Tibial artery (tissue), 4 donors: Measurements from ENCODE around the gene MAP7.
"Not testable (repeated sequence)": the region's sequence is repeated elsewhere in the genome, so short reads cannot be mapped to it uniquely, and the experiment has no call there.

Experiments
- DNase-seq, 2 donors: peaks; one replicate each; pipeline ENCODE4 v3.0.0-alpha.2; 2019
- H3K27ac ChIP-seq, 2 donors: fragments of 200-600 bp; sonication (generic) in 1 of 2; 1 replicate in 1 of 2; 2 replicates in 1 of 2; pipeline ENCODE4 v1.5.1; 2018 to 2019; ENCODE audit warnings: mild to moderate bottlenecking in 1 of 2
- H3K27me3 ChIP-seq, 2 donors: fragments of 200-600 bp; sonication (generic) in 1 of 2; one replicate each; pipeline versions ENCODE4 v1.5.1 to v1.6.0; 2016 to 2019
- H3K36me3 ChIP-seq, 3 donors: fragments of 200-600 bp; sonication (generic) in 2 of 3; one replicate each; pipeline ENCODE4 v1.5.1; 2016 to 2019; ENCODE audit warnings: mild to moderate bottlenecking in 2 of 3
- H3K4me1 ChIP-seq, 4 donors: fragments of 200-600 bp; sonication (generic) in 2 of 4; 1 replicate in 3 of 4; 2 replicates in 1 of 4; pipeline ENCODE4 v1.5.1; 2016 to 2019
- H3K4me3 ChIP-seq, 2 donors: fragments of 200-600 bp; sonication (generic) in 1 of 2; 1 replicate in 1 of 2; 2 replicates in 1 of 2; pipeline ENCODE4 v1.5.1; 2018 to 2019; ENCODE audit warnings: mild to moderate bottlenecking in 2 of 2
- H3K9me3 ChIP-seq, 3 donors: fragments of 200-600 bp; sonication (generic) in 1 of 3; one replicate each; pipeline ENCODE4 v1.5.1; 2016 to 2019
- intact Hi-C: fragments of 100-400 bp; cut with DNase I; formaldehyde crosslinking; loops from one replicate; pipeline ENCODE4 v1.15.0; 2023; ENCODE audit warnings: low total_unique reads
- TF ChIP-seq, protein P1 (sequence below), 2 experiments: fragments of 200-600 bp in 1 of 2; fragments of 450-650 bp in 1 of 2; IDR thresholded peaks; one replicate each; pipeline ENCODE4 v1.5.1; 2017 to 2019; ENCODE audit warnings: antibody characterized with exemption in 2 of 2, mild to moderate bottlenecking in 1 of 2, moderate library complexity in 1 of 2

The MAP7 gene

DNA sequence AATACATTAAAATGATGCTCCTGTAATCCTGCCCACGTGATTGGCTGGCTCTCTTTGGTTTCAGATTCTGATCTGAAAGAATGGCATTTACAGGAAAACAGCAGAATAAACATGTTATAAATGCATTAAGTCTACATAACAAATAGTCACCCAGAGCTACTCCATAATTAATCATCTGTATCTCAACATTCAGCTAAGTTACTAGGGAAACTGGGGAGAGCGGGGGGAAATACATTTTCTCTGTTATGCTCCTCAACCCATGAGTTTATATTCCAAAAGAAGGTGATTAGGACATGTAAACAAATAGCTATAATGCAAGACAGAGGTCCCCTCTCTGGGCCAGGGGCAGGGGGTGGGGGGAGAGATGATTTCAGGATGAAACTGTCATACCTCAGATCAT lies 58.5 kb downstream of the MAP7 start:
- intact Hi-C loops, result no loop called here
- H3K36me3 ChIP-seq, result no peaks in the 10 kb centered on the region
- no peak overlapping the region for H3K27ac ChIP-seq
- TF ChIP-seq, protein P1, sequence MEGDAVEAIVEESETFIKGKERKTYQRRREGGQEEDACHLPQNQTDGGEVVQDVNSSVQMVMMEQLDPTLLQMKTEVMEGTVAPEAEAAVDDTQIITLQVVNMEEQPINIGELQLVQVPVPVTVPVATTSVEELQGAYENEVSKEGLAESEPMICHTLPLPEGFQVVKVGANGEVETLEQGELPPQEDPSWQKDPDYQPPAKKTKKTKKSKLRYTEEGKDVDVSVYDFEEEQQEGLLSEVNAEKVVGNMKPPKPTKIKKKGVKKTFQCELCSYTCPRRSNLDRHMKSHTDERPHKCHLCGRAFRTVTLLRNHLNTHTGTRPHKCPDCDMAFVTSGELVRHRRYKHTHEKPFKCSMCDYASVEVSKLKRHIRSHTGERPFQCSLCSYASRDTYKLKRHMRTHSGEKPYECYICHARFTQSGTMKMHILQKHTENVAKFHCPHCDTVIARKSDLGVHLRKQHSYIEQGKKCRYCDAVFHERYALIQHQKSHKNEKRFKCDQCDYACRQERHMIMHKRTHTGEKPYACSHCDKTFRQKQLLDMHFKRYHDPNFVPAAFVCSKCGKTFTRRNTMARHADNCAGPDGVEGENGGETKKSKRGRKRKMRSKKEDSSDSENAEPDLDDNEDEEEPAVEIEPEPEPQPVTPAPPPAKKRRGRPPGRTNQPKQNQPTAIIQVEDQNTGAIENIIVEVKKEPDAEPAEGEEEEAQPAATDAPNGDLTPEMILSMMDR (IDR thresholded peaks at IDR 0.05), result no peak
- H3K27me3 ChIP-seq, result no peaks in the 10 kb centered on the region
- no peaks in the 10 kb centered on the region for H3K4me1 ChIP-seq
- DNase-seq, result no peak
- no peak overlapping the region for H3K4me3 ChIP-seq
- no peaks in the 10 kb centered on the region for H3K9me3 ChIP-seq

GRCh38 chr6:136491251-136491650 lies 59.0 kb downstream of the MAP7 start:
- H3K27me3 ChIP-seq, result no peaks in the 10 kb centered on the region
- no peak overlapping the region for H3K27ac ChIP-seq
- intact Hi-C loops, result no loop called here
- DNase-seq, result no peak
- H3K4me3 ChIP-seq, result no peak overlapping the region
- H3K9me3 ChIP-seq, result no peaks in the 10 kb centered on the region
- no peaks in the 10 kb centered on the region for H3K4me1 ChIP-seq
- TF ChIP-seq, protein P1 (IDR thresholded peaks at IDR 0.05), result no peak
- H3K36me3 ChIP-seq, result no peaks in the 10 kb centered on the region

DNA sequence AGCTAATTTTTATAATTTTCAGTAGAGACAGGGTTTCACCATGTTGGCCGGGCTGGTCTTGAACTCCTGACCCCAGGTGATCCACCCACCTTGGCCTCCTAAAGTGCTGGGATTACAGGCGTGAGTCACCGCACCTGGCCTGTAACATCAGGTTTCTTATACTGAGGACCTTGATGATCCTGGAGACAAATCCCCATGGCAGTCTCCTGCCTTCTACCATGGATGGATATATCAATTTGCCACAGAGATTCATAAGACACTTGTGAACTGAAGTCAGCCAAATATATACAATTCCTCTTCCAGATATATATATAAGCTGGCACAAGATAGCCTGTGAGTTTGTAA lies 60.6 kb downstream of the MAP7 start:
- H3K9me3 ChIP-seq, H3K27me3 ChIP-seq, DNase-seq, H3K36me3 ChIP-seq, intact Hi-C loops, H3K4me1 ChIP-seq, H3K27ac ChIP-seq, H3K4me3 ChIP-seq: not testable (repeated sequence)

DNA sequence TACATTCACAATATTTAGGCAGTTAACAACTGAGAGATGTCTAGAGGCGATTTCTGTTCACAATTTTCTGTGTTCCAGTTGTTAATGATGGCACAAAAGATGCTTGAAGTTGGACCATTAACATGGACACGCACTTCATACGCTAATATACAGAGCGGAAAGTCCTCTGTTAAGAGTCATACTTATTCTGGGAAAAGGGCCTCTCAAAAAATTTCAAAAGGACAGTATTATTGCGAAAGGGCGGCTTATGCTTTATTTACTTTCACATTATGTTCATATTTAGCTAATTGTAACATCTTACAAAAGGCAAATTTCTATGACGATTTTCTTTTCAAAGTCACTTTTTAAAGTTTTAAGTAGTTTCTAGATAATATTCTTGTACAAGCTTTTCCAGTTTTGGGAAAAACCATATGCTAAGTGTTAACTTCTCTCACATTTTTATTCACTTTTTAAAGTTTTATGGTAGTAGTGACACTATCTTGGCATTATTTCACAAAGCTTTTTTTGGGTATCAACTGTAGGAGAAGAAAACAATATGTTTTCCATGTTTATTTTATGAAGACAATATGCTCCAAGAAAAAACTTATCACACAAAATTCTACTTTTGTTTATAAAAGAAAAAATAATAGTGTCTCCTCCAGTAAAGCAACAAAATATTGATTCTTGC lies 62.3 kb downstream of the MAP7 start:
- no peaks in the 10 kb centered on the region for H3K36me3 ChIP-seq
- H3K4me3 ChIP-seq, result no peak overlapping the region
- intact Hi-C loops, result no loop called here
- H3K4me1 ChIP-seq, result no peaks in the 10 kb centered on the region
- H3K27ac ChIP-seq, result no peak overlapping the region
- H3K27me3 ChIP-seq, result no peaks in the 10 kb centered on the region
- no peak for DNase-seq
- TF ChIP-seq, protein P1 (IDR thresholded peaks at IDR 0.05), result no peak
- H3K9me3 ChIP-seq, result no peaks in the 10 kb centered on the region

DNA sequence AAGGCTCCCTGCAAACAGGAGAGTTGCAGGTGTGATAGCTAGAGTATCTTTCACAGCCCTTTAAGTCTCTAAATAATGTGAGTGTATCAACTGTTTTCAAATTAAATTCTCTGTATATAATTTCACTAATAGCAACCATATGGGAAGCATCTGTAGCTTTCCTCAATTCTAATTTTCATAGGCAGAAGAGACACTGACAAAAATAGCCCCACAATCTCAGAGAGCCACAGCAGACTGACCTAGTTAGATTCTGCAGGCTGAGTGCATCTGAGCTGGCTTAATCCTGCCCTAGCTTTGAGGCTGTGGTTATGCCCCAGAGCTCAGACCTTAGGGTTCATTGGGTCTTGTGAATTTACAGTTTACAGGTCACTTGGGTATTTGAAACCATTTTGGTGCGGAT lies 63.9 kb downstream of the MAP7 start:
- intact Hi-C loops, result no loop called here
- H3K4me1 ChIP-seq, result no peaks in the 10 kb centered on the region
- no peak for DNase-seq

DNA sequence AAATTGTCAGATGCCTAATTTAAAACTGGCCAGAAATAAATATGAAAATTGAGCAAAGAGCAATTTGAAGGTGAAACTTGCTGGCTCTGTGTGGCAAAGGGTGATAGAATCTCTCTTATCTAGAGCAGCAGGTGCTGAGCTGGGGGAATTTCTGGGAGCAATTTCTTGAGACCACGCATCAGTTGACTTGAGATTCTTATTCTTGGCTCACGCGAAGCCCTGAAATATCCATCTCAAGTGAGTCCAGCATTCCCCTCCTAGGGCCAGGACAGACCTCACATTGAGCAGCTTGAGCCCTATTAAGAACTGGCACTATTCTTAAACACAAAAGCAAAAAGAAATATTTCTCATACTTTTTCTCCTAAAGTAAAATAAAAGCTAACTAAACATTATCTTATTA lies 66.3 kb downstream of the MAP7 start:
- Histone ChIP-seq H3K36me3 (no peaks in the 10 kb centered on the region), H3K27ac (no peak overlapping the region), H3K4me3 (no peak overlapping the region), H3K9me3 (peaks cover 0 to 4% (median 0%) of the 10 kb centered on the region in 3 donors), H3K27me3 (no peaks in the 10 kb centered on the region), H3K4me1 (no peaks in the 10 kb centered on the region)
- DNase-seq, result no peak
- intact Hi-C loops, result no loop called here
- TF ChIP-seq, protein P1 (IDR thresholded peaks at IDR 0.05), result no peak

More for the DNA sequence above, 63.9 kb downstream of the MAP7 start:
- Histone ChIP-seq H3K27ac (no peak overlapping the region), H3K27me3 (no peaks in the 10 kb centered on the region), H3K9me3 (no peaks in the 10 kb centered on the region), H3K36me3 (no peaks in the 10 kb centered on the region), H3K4me3 (no peak overlapping the region)
- TF ChIP-seq, protein P1 (IDR thresholded peaks at IDR 0.05), result no peak

DNA sequence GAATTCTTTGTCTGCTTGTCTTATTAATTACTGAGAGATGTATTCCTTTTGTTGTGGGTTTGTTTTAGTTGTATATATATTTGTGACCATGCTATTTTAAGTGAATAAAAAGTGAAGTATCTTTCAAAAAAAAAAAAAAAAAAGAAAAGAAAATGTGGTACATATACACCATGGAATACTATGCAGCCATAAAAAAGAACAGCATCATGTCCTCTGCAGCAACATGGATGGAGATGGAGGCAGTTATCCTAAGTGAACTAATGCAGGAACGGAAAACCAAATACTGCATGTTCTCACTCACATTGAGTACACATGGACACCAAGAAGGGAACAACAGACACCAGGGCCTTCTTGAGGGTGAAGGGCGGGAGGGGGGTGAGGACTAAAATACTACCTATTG lies 67.2 kb downstream of the MAP7 start:
- H3K9me3 ChIP-seq, H3K27ac ChIP-seq, intact Hi-C loops, H3K4me3 ChIP-seq, DNase-seq, H3K36me3 ChIP-seq, H3K27me3 ChIP-seq, H3K4me1 ChIP-seq: not testable (repeated sequence)
